Gastrocnemius medialis (tissue), 4 donors: ENCODE data around the gene VPS45.

Experiments used
- POLR2A ChIP-seq, 2 donors: fragments of 450-650 bp; IDR thresholded peaks; one replicate each; pipeline ENCODE4 v1.6.1; 2017; ENCODE audit warnings: antibody characterized with exemption in 2 of 2, mild to moderate bottlenecking in 2 of 2, moderate library complexity in 2 of 2
- TF ChIP-seq, protein P1 (sequence below), 5 experiments: fragments of 450-650 bp in 3 of 5; fragments of 200-600 bp in 2 of 5; sonication (generic) in 2 of 5; IDR thresholded peaks in 4 of 5; conservative IDR thresholded peaks in 1 of 5; 1 replicate in 4 of 5; 2 replicates in 1 of 5; pipeline ENCODE4 v1.5.1; 2016 to 2019; ENCODE audit warnings: antibody characterized with exemption in 5 of 5, mild to moderate bottlenecking in 3 of 5, moderate library complexity in 3 of 5

DNA sequence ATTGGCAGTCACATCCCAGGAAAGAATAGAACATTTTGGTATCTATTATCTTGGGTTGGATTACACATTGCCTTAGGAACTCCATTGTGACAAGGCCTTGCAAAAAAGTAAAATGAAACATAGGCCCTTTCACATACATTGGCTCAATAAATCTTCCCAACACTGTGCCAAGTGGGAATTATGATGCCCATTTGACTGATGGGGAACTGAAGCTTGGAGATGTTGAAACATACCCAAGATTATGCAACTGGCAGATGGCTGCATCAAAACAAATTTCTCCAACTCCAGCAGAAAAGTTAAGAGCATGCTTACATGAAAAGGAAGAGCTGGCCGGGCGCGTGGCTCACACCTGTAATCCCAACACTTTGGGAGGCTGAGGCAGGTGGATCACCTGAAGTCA is 109.0 kb downstream of the VPS45 start:
- TF ChIP-seq, protein P1, sequence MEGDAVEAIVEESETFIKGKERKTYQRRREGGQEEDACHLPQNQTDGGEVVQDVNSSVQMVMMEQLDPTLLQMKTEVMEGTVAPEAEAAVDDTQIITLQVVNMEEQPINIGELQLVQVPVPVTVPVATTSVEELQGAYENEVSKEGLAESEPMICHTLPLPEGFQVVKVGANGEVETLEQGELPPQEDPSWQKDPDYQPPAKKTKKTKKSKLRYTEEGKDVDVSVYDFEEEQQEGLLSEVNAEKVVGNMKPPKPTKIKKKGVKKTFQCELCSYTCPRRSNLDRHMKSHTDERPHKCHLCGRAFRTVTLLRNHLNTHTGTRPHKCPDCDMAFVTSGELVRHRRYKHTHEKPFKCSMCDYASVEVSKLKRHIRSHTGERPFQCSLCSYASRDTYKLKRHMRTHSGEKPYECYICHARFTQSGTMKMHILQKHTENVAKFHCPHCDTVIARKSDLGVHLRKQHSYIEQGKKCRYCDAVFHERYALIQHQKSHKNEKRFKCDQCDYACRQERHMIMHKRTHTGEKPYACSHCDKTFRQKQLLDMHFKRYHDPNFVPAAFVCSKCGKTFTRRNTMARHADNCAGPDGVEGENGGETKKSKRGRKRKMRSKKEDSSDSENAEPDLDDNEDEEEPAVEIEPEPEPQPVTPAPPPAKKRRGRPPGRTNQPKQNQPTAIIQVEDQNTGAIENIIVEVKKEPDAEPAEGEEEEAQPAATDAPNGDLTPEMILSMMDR (IDR thresholded peaks at IDR 0.05 in 4 of 5, conservative IDR thresholded peaks at IDR 0.05 in 1 of 5) = no peak
- TF ChIP-seq POLR2A (IDR thresholded peaks at IDR 0.05) = no peak
